Endodermal cell (in vitro differentiated cells): ENCODE results near the gene C11orf71. TPM values are rescaled to one million over a fixed set of nuclear protein-coding genes. Genes with fewer than 3 reads are reported as not detected.

Source experiments
- DNase-seq: peaks from one replicate; pipeline ENCODE4 v3.0.0-alpha.2; 2017
- H3K27ac ChIP-seq: 2 replicates; pipeline ENCODE4 v1.5.1; 2013; ENCODE audit warnings: mild to moderate bottlenecking, low read depth, low read length, moderate library complexity
- H3K27me3 ChIP-seq: 2 replicates; pipeline ENCODE4 v1.6.1; 2013; ENCODE audit warnings: mild to moderate bottlenecking, low read length, moderate library complexity; ENCODE audit not compliant: insufficient read depth, control insufficient read depth, poor library complexity, severe bottlenecking
- H3K36me3 ChIP-seq: 2 replicates; pipeline ENCODE4 v1.7.0; 2013; ENCODE audit warnings: mild to moderate bottlenecking, low read length, moderate library complexity; ENCODE audit not compliant: control insufficient read depth, insufficient read depth
- H3K4me1 ChIP-seq: one replicate; pipeline ENCODE4 v1.7.0; 2013; ENCODE audit warnings: low read length; ENCODE audit not compliant: control insufficient read depth, insufficient read depth
- H3K4me3 ChIP-seq: 2 replicates; pipeline ENCODE4 v1.5.1; 2013; ENCODE audit warnings: mild to moderate bottlenecking, low read length, moderate library complexity
- H3K9ac ChIP-seq: 2 replicates; pipeline ENCODE4 v1.6.1; 2013; ENCODE audit warnings: mild to moderate bottlenecking, low read length, moderate library complexity; ENCODE audit not compliant: poor library complexity, severe bottlenecking; ENCODE audit errors: extremely low read depth
- H3K9me3 ChIP-seq: 2 replicates; pipeline ENCODE4 v1.6.1; 2013; ENCODE audit warnings: mild to moderate bottlenecking, low read length, moderate library complexity; ENCODE audit not compliant: control insufficient read depth
- H3K27ac Mint-ChIP-seq: 2 replicates; pipeline ENCODE4 v1.8.0; 2020; ENCODE audit warnings: mixed read lengths
- H3K27me3 Mint-ChIP-seq: 2 replicates; pipeline ENCODE4 v1.8.0; 2021; ENCODE audit warnings: mild to moderate bottlenecking, mixed read lengths; ENCODE audit not compliant: insufficient read depth
- H3K36me3 Mint-ChIP-seq: 2 replicates; pipeline ENCODE4 v1.8.0; 2020; ENCODE audit warnings: low read depth, mixed read lengths
- H3K4me1 Mint-ChIP-seq: 2 replicates; pipeline ENCODE4 v1.8.0; 2020; ENCODE audit warnings: mixed read lengths
- H3K4me3 Mint-ChIP-seq: 2 replicates; pipeline ENCODE4 v1.8.0; 2020; ENCODE audit warnings: mild to moderate bottlenecking, moderate library complexity, mixed read lengths
- H3K9me3 Mint-ChIP-seq: 2 replicates; pipeline ENCODE4 v1.8.0; 2020; ENCODE audit warnings: mild to moderate bottlenecking, mixed read lengths
- CTCF ChIP-seq: fragments of 200-600 bp; sonication (generic); conservative IDR thresholded peaks from 2 replicates; pipeline ENCODE4 v1.5.0; 2021; ENCODE audit warnings: antibody characterized with exemption, mild to moderate bottlenecking
- WGBS, 2 experiments: methylation state at CpG; one replicate each; pipeline versions ENCODE4 v1.1.5 to v1.1.7; 2013; ENCODE audit warnings: missing lambda C conversion rate in 2 of 2, mixed read lengths in 1 of 2; ENCODE audit not compliant: insufficient coverage in 1 of 2, insufficient read length in 1 of 2; 5-methylcytosine and 5-hydroxymethylcytosine counted together
- total RNA-seq, 2 donors: library from RNA; stranded (reverse); fragmentation: NEBNext Ultra II Directional in 1 of 2; extraction: Animal tissue kit (Norgen Biotek cat#: 25700) in 1 of 2; gene quantifications; 2 replicates in 1 of 2; 3 replicates in 1 of 2; pipeline ENCODE4 v1.2.1, GENCODE V29; 2021

Gene C11orf71
- total RNA-seq, 2 donors from 2014 or later: 6.2 to 10.0 TPM

GRCh38 chr11:114395736-114396135 is 4.6 kb downstream of the C11orf71 start:
- Histone ChIP-seq H3K36me3 (no peaks in the 10 kb centered on the region), H3K9me3 (peaks cover 6% of the 10 kb centered on the region), H3K9ac (no peak overlapping the region), H3K27me3 (no peaks in the 10 kb centered on the region), H3K4me3 (no peak overlapping the region), H3K27ac (no peak overlapping the region), H3K4me1 (no peaks in the 10 kb centered on the region)
- no peak overlapping the region for H3K4me3 Mint-ChIP-seq
- 33 to 50% methylated on average over 1 to 3 of the region's 3 CpGs for WGBS, 2 experiments
- no peaks in the 10 kb centered on the region for H3K36me3 Mint-ChIP-seq
- peaks cover 5% of the 10 kb centered on the region for H3K9me3 Mint-ChIP-seq
- no peaks in the 10 kb centered on the region for H3K27me3 Mint-ChIP-seq
- peaks cover 16% of the 10 kb centered on the region for H3K4me1 Mint-ChIP-seq
- peak; percentile 72 for DNase-seq
- H3K27ac Mint-ChIP-seq: no peak overlapping the region
- TF ChIP-seq CTCF: peak; percentile 77

DNA sequence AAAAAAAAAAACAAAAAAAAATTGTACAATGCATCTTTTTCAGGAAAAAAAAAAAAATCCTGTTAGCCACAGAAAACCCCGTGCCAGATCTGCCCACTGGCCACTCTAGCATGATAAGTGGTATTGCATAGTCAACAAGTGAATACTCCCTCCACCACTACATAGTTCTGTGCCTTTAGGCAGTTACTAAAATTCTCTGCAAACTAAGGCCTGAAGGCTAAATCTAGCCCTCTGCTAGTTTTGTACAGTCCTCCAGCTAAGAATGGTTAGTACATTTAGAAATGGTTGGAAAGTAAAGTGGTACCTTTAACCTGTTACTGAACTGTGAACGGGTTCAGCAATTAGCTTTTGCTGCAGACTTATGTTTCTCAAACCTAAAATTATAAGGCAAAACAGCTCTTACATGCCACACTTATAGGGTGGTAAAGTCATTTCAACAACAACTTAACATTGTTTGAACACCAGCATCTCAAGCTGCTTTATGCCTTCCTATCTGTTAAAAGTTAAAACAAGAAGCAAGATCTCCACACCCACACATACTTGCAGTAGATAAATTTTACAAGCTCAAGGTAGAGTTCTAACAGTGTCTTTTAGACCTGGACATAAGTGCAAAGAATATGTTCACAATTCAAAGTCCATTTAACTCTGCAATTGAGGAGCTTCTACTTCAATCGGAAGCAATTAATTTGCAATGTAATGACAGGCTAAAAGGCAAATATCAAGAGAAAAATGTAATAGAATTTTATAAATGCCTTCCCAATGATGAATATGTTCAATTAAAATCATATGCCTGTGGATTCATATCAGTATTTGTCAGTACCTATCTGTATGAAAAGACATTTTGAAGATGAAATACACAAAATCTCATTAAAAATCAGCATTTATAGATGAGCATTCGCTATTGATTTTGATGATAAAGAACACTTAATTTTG is 7.3 kb downstream of the C11orf71 start:
- Histone ChIP-seq H3K4me1 (no peaks in the 10 kb centered on the region), H3K9me3 (peaks cover 6% of the 10 kb centered on the region), H3K27me3 (no peaks in the 10 kb centered on the region), H3K36me3 (no peaks in the 10 kb centered on the region), H3K4me3 (no peak overlapping the region), H3K27ac (no peak overlapping the region), H3K9ac (no peak overlapping the region)
- DNase-seq: no peak
- Mint-ChIP-seq H3K4me1 (peaks cover 5% of the 10 kb centered on the region), H3K36me3 (no peaks in the 10 kb centered on the region), H3K27me3 (no peaks in the 10 kb centered on the region), H3K27ac (no peak overlapping the region), H3K9me3 (peaks cover 5% of the 10 kb centered on the region), H3K4me3 (no peak overlapping the region)
- WGBS, 2 experiments: 90 to 97% methylated on average over 2 to 4 of the region's 4 CpGs
- no peak for TF ChIP-seq CTCF

DNA sequence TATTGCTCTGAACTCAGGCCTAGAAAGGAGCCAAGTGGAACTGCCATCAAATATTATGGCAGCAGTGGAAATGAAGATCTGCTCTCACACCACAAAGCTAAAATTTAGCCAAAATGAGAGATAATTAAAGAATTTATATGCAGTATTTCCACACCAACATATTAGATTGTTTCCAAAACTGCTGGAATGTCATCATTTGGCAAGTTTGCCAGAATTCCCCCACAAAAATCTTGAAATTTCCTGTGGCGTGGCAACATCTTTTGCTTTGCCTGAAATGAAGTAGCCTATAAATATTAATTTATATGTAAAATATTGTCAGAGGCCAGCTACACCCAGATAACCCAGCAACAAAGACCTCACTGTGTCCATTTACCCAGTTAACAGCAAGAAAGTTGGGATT is 13.8 kb downstream of the C11orf71 start:
- H3K4me1 Mint-ChIP-seq: no peaks in the 10 kb centered on the region
- H3K36me3 ChIP-seq: no peaks in the 10 kb centered on the region
- H3K27ac Mint-ChIP-seq: no peak overlapping the region
- H3K36me3 Mint-ChIP-seq: no peaks in the 10 kb centered on the region
- WGBS, 2 experiments: 100% methylated on average over 1 of the region's 1 CpG; no CpG with 5 or more reads in 1 of the 2 experiments
- no peaks in the 10 kb centered on the region for H3K27me3 Mint-ChIP-seq
- H3K27me3 ChIP-seq: no peaks in the 10 kb centered on the region
- DNase-seq: no peak
- no peak for TF ChIP-seq CTCF
- no peak overlapping the region for H3K4me3 ChIP-seq
- H3K9ac ChIP-seq: no peak overlapping the region
- H3K9me3 ChIP-seq: peaks cover 7% of the 10 kb centered on the region
- H3K4me1 ChIP-seq: no peaks in the 10 kb centered on the region
- H3K27ac ChIP-seq: no peak overlapping the region
- no peak overlapping the region for H3K4me3 Mint-ChIP-seq
- H3K9me3 Mint-ChIP-seq: peaks cover 9% of the 10 kb centered on the region
